GM12878 (cell line): ENCODE data around the gene SLC16A10. TPM values are rescaled to one million over a fixed set of nuclear protein-coding genes. Genes with fewer than 3 reads are reported as not detected.

Experiments used
- ATAC-seq: fragments of 200-7000 bp; cut with Tn5 transposase; 3 replicates; pipeline ENCODE4 v1.9.1; 2020; ENCODE audit warnings: mild to moderate bottlenecking, moderate library complexity
- BruUV-seq: library from RNA; stranded (reverse); fragments of 400-500 nt; replicated peaks from 2 replicates; lab custom pipeline; 2021; lab: Mats Ljungman, UMichigan
- CTCF ChIA-PET: fragments of 300-600 bp; sonication (Branson Sonifier 250); formaldehyde crosslinking; extraction: SDS; loops from one replicate; lab custom pipeline; 2021; ENCODE audit warnings: inconsistent platforms; lab: Yijun Ruan, JAX
- POLR2A ChIA-PET: fragments of 350-600 bp; formaldehyde crosslinking; extraction: SDS; loops from one replicate; lab custom pipeline; 2021; ENCODE audit warnings: inconsistent platforms; lab: Charles Lee
- RAD21 ChIA-PET: fragments of 300-600 bp; sonication (Branson Sonifier 250); formaldehyde crosslinking; loops from one replicate; lab custom pipeline; 2023; ENCODE audit warnings: antibody characterized with exemption; ENCODE audit not compliant: unreplicated experiment; lab: Charles Lee
- SMC1A ChIA-PET: fragments of 300-600 bp; sonication (Branson Sonifier 250); formaldehyde crosslinking; loops from one replicate; lab custom pipeline; 2023; ENCODE audit not compliant: unreplicated experiment, uncharacterized antibody; lab: Charles Lee
- DNase-seq: peaks from one replicate; pipeline ENCODE4 v3.0.0-alpha.2; 2011; ENCODE audit warnings: low read depth, low spot score
- FAIRE-seq: peaks from 3 replicates; lab custom pipeline; 2011; peaks lifted over from hg19 to GRCh38; lab: Jason Lieb, UNC
- H2AFZ ChIP-seq: 2 replicates; pipeline ENCODE4 v1.6.0; 2011; ENCODE audit warnings: low read depth, low read length, control low read depth; ENCODE audit not compliant: control insufficient read depth
- H3K27ac ChIP-seq: 2 replicates; pipeline ENCODE4 v1.5.1; 2011; ENCODE audit warnings: control low read depth; ENCODE audit not compliant: control insufficient read depth, insufficient read depth
- H3K27me3 ChIP-seq, 2 experiments: replicated peaks in 1 of 2; 2 replicates each; pipeline versions ENCODE4 v1.6.0 to v1.6.1; 2011; ENCODE audit warnings: low read length in 1 of 2; ENCODE audit not compliant: control insufficient read depth in 2 of 2, insufficient read depth in 2 of 2
- H3K36me3 ChIP-seq, 2 experiments: 2 replicates each; pipeline ENCODE4 v1.5.1; 2011; ENCODE audit warnings: low read length in 1 of 2; ENCODE audit not compliant: control insufficient read depth in 2 of 2, insufficient read depth in 2 of 2
- H3K4me1 ChIP-seq: 2 replicates; pipeline ENCODE4 v1.6.1; 2011; ENCODE audit warnings: mild to moderate bottlenecking, low read length, moderate library complexity, mixed read lengths; ENCODE audit not compliant: control insufficient read depth, insufficient read depth
- H3K4me2 ChIP-seq: 2 replicates; pipeline ENCODE4 v1.6.0; 2011; ENCODE audit warnings: control low read depth; ENCODE audit not compliant: control insufficient read depth, insufficient read depth
- H3K4me3 ChIP-seq: fragments of 200-600 bp; sonication (generic); 2 replicates; pipeline ENCODE4 v1.5.1; 2016
- H3K79me2 ChIP-seq: 2 replicates; pipeline ENCODE4 v1.6.0; 2011; ENCODE audit warnings: low read length; ENCODE audit not compliant: control insufficient read depth, insufficient read depth
- H3K9ac ChIP-seq: 2 replicates; pipeline ENCODE4 v1.8.0; 2011; ENCODE audit warnings: low read length, control low read depth, mixed read lengths; ENCODE audit not compliant: control insufficient read depth, insufficient read depth
- H3K9me3 ChIP-seq: replicated peaks from 3 replicates; pipeline ENCODE4 v1.5.1; 2011; ENCODE audit warnings: mild to moderate bottlenecking, low read length; ENCODE audit not compliant: control insufficient read depth, insufficient read depth
- H4K20me1 ChIP-seq: 2 replicates; pipeline ENCODE4 v1.6.0; 2011; ENCODE audit not compliant: control insufficient read depth, insufficient read depth
- MYB ChIP-seq: fragments of 150-350 bp; IDR thresholded peaks from 2 replicates; pipeline ENCODE4 v1.6.1; 2014; ENCODE audit warnings: mild to moderate bottlenecking, low read depth, low read length, borderline replicate concordance
- SRF ChIP-seq, 2 experiments: IDR thresholded peaks; 2 replicates each; pipeline ENCODE4 v1.6.1; 2011; ENCODE audit warnings: low read depth in 2 of 2, low read length in 2 of 2, mild to moderate bottlenecking in 1 of 2, moderate library complexity in 1 of 2
- WRNIP1 ChIP-seq: IDR thresholded peaks from 2 replicates; pipeline ENCODE4 v1.6.1; 2011; ENCODE audit warnings: low read depth, low read length, improper control_type of control experiment, borderline replicate concordance
- ZNF622 ChIP-seq: fragments of 450-650 bp; IDR thresholded peaks from 2 replicates; pipeline ENCODE4 v1.6.1; 2017; ENCODE audit warnings: mild to moderate bottlenecking, inconsistent platforms
- WGBS: methylation state at CpG from one replicate; pipeline ENCODE4 v1.1.6; 2016; ENCODE audit warnings: low lambda C conversion rate; ENCODE audit not compliant: insufficient replicate concordance, insufficient coverage; ENCODE audit errors: missing lambda C conversion rate; 5-methylcytosine and 5-hydroxymethylcytosine counted together
- in situ Hi-C: fragments of 300-500 bp; cut with MboI; formaldehyde crosslinking; loops from 9 replicates; pipeline ENCODE4 v1.14.3; 2018; ENCODE audit warnings: mixed read lengths
- intact Hi-C: fragments of 100-400 bp; cut with micrococcal nuclease; formaldehyde crosslinking; loops from one replicate; pipeline ENCODE4 v1.14.2; 2022; ENCODE audit not compliant: unreplicated experiment
- polyA plus RNA-seq, 11 experiments: library from polyadenylated mRNA; depleted of rRNA in 4 of 11; unstranded in 6 of 11; stranded (reverse) in 5 of 11; fragments of >200 nt; fragmentation: Nextera tagmentation in 4 of 11; fragmentation: Illumina TruSeq in 1 of 11; extraction: Ambion mirVana in 4 of 11; extraction: Trizol in 1 of 11; gene quantifications; 1 replicate in 1 of 11; 2 replicates in 10 of 11; pipeline versions ENCODE4 v1.2.1 to v1.2.3, GENCODE V29; 2011 to 2016; ENCODE audit warnings: inconsistent platforms in 2 of 11, missing spikeins in 2 of 11, low read depth in 1 of 11
- total RNA-seq, 4 experiments: library from RNA; depleted of rRNA in 3 of 4; stranded (reverse); fragments of >200 nt in 3 of 4; fragmentation: Illumina TruSeq in 1 of 4; extraction: Trizol in 1 of 4; gene quantifications; 2 replicates each; pipeline versions ENCODE4 v1.2.1 to v1.2.3, GENCODE V29; 2013 to 2021
- TF ChIP-seq, protein P1 (sequence below): IDR thresholded peaks from 2 replicates; pipeline ENCODE4 v1.6.1; 2011; ENCODE audit warnings: borderline replicate concordance, low read depth, mild to moderate bottlenecking, moderate library complexity, mixed read lengths, low read length; ENCODE audit not compliant: insufficient read depth; ENCODE audit errors: extremely low read length
- TF ChIP-seq, protein P2 (sequence below): fragments of 450-650 bp; IDR thresholded peaks from 2 replicates; pipeline ENCODE4 v1.6.1; 2016; ENCODE audit warnings: mild to moderate bottlenecking, moderate library complexity, borderline replicate concordance
- TF ChIP-seq, protein P3 (sequence below): fragments of 450-650 bp; formaldehyde crosslinking; IDR thresholded peaks from 2 replicates; pipeline ENCODE4 v1.4.0; 2022; ENCODE audit warnings: mild to moderate bottlenecking, moderate library complexity

SLC16A10 gene
- total and polyA plus RNA-seq, 10 of the 15 experiments (the other 5 are each of a cell fraction or from before 2014, with no cell fraction given) = 2.3 to 19.0 (median 8.0) TPM

DNA sequence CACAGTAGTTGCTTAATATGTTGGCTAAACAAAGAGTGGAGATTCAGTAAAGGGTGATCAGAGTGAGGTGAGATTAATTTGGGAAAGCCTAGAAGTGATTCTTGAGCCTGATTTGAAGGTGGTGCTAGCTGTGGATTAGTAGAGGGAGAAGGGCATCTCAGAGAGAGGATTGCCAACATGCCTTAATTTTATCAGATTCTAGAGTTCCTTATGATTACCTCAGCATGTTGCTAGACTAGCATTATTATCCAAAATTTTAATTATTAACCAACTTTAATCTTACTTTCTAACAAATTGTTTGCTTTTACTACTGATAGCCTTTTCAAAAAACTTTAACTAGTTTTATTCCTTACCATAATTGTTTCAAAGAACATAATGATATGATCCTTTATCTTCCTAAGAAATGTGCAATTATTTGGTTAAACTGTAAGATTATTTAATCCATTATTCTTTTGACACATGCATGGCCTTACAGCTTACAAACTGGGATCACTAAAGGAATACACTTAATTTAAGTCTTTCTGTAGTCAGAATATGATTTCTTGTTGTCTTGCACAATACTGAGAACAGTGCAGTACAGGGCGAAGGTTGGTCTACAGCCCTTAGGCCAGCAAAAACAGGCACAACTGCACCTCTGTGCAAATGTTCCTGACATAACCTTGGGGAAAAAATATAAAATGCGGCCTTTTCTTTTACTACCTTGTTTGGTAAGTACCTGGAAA lies 88.9 kb downstream of the SLC16A10 start:
- POLR2A ChIA-PET = no interaction called here
- Histone ChIP-seq H3K4me3 (no peak overlapping the region), H3K36me3 (no peaks in the 10 kb centered on the region), H3K27ac (no peak overlapping the region), H4K20me1 (no peaks in the 10 kb centered on the region), H3K27me3 (no peaks in the 10 kb centered on the region), H3K9ac (no peak overlapping the region), H2AFZ (no peak overlapping the region), H3K4me2 (no peak overlapping the region), H3K79me2 (no peaks in the 10 kb centered on the region), H3K9me3 (no peaks in the 10 kb centered on the region), H3K4me1 (peaks cover 23% of the 10 kb centered on the region)
- RAD21 ChIA-PET = no interaction called here
- in situ Hi-C loops (no loop called here), intact Hi-C loops (no loop called here)
- ATAC-seq = no peak
- WGBS = 57% methylated on average over 2 of the region's 2 CpGs
- no TSS peak for BruUV-seq
- FAIRE-seq = no peak
- CTCF ChIA-PET = no interaction called here
- SMC1A ChIA-PET = interaction anchor here (2.3 kb wide), 1 partner anchor 9 kb away, joined by 6 read pairs; no protein-coding TSS in a partner anchor
- no peak for TF ChIP-seq ZNF622
- TF ChIP-seq, protein P1, sequence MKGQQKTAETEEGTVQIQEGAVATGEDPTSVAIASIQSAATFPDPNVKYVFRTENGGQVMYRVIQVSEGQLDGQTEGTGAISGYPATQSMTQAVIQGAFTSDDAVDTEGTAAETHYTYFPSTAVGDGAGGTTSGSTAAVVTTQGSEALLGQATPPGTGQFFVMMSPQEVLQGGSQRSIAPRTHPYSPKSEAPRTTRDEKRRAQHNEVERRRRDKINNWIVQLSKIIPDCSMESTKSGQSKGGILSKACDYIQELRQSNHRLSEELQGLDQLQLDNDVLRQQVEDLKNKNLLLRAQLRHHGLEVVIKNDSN = no peak
- TF ChIP-seq WRNIP1 = no peak
- no peak for TF ChIP-seq MYB
- no peak for DNase-seq

DNA sequence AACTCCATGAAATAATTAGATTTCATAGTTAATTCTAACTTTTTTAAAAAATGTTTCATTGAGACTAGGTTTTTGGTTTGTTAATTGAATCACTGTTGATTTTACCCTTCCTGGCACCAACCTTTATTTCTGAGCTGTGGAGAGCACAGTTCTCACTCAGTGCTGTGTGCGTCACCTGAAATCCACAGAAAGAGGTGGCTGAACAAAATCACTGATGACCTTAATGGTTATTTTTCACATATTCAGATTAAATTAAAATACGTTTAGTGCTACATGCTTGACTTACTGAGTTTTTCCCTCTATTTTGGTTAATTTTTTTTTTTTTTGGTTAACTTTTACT lies 89.4 kb downstream of the SLC16A10 start:
- POLR2A ChIA-PET = no interaction called here

More for the DNA sequence above, 89.4 kb downstream of the SLC16A10 start:
- H3K4me3 ChIP-seq = no peak overlapping the region
- SMC1A ChIA-PET = no interaction called here
- no peaks in the 10 kb centered on the region for H3K27me3 ChIP-seq
- TF ChIP-seq SRF (IDR thresholded peaks at IDR 0.05; ENCODE audit: low read depth in 2 of 2, low read length in 2 of 2) (no peak), MYB (no peak)
- TF ChIP-seq, protein P2, sequence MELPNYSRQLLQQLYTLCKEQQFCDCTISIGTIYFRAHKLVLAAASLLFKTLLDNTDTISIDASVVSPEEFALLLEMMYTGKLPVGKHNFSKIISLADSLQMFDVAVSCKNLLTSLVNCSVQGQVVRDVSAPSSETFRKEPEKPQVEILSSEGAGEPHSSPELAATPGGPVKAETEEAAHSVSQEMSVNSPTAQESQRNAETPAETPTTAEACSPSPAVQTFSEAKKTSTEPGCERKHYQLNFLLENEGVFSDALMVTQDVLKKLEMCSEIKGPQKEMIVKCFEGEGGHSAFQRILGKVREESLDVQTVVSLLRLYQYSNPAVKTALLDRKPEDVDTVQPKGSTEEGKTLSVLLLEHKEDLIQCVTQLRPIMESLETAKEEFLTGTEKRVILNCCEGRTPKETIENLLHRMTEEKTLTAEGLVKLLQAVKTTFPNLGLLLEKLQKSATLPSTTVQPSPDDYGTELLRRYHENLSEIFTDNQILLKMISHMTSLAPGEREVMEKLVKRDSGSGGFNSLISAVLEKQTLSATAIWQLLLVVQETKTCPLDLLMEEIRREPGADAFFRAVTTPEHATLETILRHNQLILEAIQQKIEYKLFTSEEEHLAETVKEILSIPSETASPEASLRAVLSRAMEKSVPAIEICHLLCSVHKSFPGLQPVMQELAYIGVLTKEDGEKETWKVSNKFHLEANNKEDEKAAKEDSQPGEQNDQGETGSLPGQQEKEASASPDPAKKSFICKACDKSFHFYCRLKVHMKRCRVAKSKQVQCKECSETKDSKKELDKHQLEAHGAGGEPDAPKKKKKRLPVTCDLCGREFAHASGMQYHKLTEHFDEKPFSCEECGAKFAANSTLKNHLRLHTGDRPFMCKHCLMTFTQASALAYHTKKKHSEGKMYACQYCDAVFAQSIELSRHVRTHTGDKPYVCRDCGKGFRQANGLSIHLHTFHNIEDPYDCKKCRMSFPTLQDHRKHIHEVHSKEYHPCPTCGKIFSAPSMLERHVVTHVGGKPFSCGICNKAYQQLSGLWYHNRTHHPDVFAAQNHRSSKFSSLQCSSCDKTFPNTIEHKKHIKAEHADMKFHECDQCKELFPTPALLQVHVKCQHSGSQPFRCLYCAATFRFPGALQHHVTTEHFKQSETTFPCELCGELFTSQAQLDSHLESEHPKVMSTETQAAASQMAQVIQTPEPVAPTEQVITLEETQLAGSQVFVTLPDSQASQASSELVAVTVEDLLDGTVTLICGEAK = no peak
- TF ChIP-seq, protein P3, sequence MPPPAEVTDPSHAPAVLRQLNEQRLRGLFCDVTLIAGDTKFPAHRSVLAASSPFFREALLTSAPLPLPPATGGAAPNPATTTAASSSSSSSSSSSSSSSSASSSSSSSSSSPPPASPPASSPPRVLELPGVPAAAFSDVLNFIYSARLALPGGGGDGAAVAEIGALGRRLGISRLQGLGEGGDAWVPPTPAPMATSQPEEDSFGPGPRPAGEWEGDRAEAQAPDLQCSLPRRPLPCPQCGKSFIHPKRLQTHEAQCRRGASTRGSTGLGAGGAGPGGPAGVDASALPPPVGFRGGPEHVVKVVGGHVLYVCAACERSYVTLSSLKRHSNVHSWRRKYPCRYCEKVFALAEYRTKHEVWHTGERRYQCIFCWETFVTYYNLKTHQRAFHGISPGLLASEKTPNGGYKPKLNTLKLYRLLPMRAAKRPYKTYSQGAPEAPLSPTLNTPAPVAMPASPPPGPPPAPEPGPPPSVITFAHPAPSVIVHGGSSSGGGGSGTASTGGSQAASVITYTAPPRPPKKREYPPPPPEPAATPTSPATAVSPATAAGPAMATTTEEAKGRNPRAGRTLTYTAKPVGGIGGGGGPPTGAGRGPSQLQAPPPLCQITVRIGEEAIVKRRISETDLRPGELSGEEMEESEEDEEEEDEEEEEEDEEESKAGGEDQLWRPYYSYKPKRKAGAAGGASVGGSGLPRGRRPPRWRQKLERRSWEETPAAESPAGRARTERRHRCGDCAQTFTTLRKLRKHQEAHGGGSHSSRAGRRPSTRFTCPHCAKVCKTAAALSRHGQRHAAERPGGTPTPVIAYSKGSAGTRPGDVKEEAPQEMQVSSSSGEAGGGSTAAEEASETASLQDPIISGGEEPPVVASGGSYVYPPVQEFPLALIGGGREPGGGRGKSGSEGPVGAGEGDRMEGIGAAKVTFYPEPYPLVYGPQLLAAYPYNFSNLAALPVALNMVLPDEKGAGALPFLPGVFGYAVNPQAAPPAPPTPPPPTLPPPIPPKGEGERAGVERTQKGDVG = no peak
- H3K4me2 ChIP-seq = no peak overlapping the region
- CTCF ChIA-PET = no interaction called here
- no peaks in the 10 kb centered on the region for H4K20me1 ChIP-seq
- in situ Hi-C loops (no loop called here), intact Hi-C loops (no loop called here)
- WGBS = 45% methylated on average over 2 of the region's 2 CpGs
- no peak for FAIRE-seq
- ATAC-seq = no peak
- DNase-seq = no peak
- no peaks in the 10 kb centered on the region for H3K79me2 ChIP-seq
- H3K9me3 ChIP-seq = no peaks in the 10 kb centered on the region
- H3K9ac ChIP-seq = no peak overlapping the region
- RAD21 ChIA-PET = no interaction called here
- no TSS peak for BruUV-seq
- no peak overlapping the region for H3K27ac ChIP-seq
- peaks cover 23% of the 10 kb centered on the region for H3K4me1 ChIP-seq
- H3K36me3 ChIP-seq = no peaks in the 10 kb centered on the region
- H2AFZ ChIP-seq = no peak overlapping the region
